GM19240 (cell line): ENCODE results near the gene RSU1.

ENCODE experiments used
- DNase-seq: peaks from one replicate; pipeline ENCODE4 v3.0.0; 2011; ENCODE audit warnings: low spot score; ENCODE audit not compliant: insufficient read length

RSU1 gene

DNA sequence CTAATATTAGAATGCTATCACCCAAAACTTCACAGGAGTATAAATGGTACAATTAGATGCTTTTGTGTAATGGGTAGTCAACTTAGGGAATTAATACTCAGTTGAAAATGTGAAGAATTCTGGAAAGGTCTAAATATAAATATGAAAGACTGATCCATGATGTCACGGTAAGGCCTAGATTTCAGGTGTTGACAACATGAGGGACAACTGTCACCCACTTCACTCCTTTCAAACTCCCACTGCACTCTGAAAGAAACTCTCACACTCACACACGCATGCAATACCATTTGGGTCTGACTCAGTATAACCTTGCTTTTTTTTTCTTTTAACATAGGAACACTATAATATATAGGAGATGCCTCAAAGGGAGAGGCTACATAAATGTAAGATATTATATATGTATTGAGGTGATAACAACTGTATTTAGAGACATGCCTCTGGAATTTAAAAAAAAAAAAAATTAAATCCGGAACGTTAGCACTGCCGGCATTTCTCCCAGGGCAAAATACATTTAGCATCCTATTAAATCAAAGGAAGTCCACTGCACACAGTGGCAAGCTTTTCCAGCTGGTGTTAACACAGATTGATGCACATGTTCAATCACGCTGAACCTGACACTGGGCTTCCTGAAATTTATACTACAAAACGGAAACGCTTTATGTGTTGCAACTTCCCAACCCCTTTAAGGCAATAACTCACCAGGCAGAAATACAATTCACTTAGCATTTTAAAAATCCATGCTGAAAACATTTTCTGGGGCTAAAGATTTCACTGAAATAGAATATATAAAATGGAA is 74.9 kb downstream of the RSU1 start:
- DNase-seq = no peak

GRCh38 chr10:16741540-16741939 is 75.7 kb downstream of the RSU1 start:
- DNase-seq = no peak

DNA sequence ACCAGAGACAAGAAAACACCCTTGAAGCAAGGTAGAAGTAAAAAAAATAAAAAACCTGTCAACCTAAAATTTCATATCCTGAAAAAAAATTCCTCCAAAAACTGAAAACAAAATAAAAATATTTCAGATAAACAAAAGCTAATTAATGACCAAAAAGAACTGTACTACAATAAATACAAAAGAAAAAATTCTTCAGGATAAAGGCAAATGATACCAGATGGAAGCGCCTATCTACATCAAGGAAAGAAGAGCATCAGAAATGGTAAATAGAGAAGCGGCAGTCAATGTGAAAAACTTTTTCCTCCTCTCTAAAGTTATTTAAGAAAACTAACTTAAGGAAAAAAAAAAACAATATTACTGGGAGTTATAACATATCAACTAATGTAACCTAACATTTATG is 79.8 kb downstream of the RSU1 start:
- no peak for DNase-seq

- no peak for DNase-seq
These were observed 81.6 kb downstream of the RSU1 start for GRCh38 chr10:16735671-16736070.

DNA sequence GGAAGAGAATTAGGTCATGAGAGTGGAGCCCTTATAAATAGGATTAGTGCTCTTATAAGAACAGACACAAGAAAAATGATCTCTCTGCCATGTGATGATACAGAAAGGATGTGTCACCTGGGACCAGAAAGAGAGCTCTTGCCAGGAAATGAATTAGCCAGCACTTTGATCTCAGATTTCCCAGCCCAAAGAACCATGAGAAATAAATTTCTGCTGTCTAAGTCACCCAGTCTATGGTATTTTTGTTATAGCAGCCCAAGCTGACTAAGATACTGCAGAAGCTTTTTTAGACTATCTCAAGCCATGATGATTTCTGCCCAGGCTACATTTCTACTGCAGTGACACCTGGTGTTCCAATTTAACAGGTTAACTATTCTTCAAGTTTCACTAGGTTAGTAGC is 84.8 kb downstream of the RSU1 start:
- no peak for DNase-seq

- no peak for DNase-seq
These were observed 89.0 kb downstream of the RSU1 start for GRCh38 chr10:16728266-16728665.

DNA sequence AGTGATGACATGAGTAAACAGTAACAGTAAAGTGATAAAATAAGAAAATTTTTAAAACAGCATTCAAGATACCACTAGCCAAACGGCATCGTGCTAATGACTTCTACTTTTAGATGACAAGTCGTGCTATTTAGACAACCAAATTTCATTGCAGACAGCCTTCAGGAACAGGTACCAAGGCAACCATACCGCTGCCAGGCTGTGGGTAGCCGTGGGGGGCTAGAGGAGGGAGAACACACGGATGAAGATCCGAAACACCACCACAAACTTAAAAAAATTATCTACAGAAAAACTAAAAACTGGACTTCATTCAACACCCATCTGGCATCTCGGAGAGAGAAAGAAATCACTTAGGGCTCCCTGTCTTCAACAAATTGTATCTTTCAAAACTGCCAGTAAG is 89.6 kb downstream of the RSU1 start:
- no peak for DNase-seq

DNA sequence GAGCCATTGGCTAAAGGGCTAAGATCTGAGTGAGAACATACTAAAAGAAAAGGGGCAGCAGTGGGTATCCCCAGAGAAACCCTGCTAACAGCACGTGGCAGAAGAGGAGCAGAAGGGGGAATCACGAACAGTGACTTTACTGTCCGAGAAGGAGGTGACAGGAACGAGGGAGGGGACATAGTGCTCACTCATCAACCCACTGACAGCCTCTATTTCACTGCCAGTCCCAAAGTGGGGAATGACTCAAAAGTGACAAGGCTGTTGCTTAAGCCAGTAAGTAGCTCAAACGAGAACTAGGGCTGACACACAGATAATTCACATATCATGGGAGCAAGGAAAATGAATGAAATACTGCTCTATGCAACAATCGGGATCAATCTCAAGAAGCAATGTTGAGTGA is 92.7 kb downstream of the RSU1 start:
- no peak for DNase-seq

DNA sequence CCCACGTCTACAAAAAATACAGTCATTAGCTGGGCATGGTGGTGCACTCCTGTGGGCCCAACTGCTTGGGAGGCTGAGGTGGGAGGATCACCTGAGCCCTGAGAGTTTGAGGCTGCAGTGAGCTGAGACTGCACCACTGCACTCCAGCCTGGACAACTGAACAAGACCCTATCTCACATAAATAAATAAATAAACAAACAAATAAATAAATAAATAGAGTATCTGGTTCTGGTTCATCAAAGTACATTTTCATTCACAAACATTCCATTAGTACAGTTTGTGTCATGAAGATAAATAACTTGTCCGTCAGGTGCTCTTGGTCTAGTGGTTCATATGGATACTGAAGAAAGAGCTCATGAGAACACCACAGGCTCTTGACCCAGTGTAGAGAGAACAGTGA is 96.4 kb downstream of the RSU1 start:
- no peak for DNase-seq

- DNase-seq = no peak
These were observed 99.4 kb downstream of the RSU1 start for GRCh38 chr10:16717622-16718395.

DNA sequence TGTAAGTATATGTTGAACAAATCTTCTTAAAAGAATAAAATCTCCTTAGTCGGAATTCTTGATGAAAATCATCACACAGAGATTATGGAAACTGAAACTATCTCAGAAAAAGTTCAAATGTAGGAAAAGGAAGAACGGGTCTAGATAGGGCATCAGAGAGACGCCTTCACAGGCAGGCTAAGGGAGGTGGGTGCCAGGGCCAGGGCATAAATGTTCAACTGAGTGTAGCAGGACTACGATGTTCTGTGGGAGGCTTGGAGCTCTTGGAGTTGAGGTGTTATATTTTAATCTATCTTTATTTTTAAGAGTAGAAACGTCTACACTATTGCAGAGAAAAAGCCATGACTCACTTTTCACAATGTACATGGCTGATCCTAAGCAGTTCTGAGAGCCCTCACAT is 101.2 kb downstream of the RSU1 start:
- no peak for DNase-seq

DNA sequence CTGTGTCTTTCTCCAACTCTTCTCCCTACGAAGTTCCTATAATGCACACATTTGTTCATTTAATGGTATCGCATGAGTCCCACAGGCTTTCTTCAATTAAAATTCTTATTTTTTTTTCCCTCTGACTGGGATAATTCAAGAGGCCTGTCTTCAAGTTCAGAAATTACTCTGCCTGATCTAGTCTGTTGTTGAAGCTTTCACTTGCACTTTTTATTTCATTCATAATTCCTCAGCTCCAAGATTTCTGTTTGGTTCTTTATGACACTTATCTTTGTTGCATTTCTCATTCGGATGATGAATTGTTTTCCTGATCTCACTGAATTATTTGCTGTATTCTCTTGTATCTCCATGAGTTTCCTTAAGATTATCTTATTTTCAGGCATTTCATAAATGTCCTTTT is 103.9 kb downstream of the RSU1 start:
- DNase-seq = no peak

DNA sequence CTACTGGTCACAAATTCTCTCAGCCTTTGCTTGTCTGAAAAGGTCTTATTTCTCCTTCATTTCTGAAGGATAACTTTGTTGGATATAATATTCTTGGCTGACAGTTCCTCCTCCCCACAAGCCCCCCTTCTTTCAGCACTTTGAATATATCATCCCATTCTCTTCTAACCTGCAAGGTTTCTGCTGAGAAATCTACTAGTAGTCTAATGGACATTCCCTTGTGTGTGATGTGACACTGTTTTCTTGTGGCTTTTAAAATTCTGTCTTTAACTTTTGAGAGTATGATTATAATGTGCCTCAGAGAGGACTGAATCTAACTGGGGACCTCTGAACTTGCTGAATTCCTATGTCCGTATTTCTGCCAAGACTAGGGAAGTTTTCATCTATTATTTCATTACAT is 104.3 kb downstream of the RSU1 start:
- no peak for DNase-seq

GRCh38 chr10:16700331-16700730 is 116.9 kb downstream of the RSU1 start:
- DNase-seq = no peak

DNA sequence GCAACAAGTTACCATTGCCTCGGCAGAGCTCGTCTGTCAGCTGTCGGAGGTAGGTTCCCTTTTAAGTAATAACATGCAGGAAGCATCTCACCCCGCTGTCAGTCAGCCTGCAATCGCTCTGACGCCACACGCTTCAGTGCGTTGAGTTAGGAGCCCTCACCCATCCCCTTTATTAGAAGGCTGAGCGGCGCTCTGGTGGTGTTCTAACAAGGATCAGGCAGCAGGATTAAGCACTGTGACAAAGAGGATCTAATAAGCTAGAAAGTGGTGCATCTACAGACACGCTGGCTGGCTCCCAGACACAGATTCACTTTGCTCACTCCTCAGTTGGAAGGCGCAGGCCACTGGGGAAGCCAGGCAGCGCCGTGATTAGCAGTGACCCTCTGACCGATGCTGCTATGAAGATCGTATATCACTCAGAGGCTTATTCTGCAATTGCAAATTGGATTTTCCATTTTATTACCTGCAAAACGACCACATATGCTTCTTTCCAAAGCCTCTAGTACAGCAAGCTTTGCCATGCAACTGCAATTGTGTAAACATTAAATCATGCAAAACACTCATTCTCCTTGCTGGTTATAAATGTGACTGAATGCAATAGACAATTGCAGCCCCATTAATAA is 117.7 kb downstream of the RSU1 start:
- DNase-seq = no peak

GRCh38 chr10:16698461-16698860 is 118.8 kb downstream of the RSU1 start:
- DNase-seq = no peak

DNA sequence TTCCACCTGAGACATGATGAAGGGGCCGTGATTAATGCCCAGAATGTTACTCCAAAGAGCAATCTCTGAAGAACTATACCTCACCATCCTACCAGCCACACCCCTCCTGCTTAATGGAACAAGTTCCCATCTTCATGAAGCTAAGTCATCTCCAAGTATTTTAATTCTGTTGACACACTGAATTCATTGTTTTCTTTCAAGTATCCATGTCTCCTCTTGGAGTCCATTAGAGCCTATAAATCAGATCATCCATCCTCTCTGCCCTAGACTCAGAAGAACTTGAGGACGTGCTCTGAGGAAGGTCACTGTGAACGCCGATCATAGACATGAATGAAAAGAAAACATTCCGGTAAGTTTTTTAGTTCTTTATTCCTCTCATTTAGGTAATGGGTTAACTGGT is 126.8 kb downstream of the RSU1 start:
- DNase-seq = no peak

DNA sequence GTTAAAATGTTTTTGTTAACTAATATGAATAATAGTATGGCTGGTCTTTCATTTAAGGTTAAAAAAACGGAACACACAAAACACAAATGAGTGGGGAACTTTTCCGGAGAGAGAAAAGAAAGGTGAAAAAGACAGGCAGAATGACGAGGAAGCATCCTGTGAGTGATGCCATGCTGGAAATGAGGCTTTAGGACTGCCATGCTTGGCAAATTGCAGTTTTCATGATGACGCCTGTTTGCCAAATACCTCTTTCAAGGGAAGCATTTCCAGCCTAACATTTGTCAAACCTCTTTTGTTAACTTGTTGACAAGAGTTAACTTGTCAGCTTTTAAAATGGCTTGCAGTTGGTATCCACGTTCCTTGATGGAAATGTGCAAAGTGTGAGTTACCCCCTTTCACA is 127.5 kb downstream of the RSU1 start:
- no peak for DNase-seq

DNA sequence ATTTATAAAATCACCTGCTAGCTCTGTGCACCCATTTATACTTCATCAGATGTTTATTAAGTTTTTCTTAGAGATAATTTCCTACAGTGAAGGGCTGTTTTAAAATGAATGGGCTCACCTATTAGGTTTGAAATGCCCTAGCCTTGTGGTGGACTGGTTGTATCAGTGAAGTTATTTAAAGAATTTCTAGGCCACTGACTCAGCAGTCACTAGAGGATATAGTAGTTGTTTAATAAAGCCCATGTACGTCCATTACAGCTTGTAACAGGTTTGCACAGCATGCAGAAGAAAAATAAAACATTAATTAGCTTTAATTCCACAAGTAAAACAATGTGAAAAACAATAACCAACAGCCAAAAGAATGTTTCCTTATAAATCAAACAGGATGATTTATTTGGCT is 128.0 kb downstream of the RSU1 start:
- no peak for DNase-seq

DNA sequence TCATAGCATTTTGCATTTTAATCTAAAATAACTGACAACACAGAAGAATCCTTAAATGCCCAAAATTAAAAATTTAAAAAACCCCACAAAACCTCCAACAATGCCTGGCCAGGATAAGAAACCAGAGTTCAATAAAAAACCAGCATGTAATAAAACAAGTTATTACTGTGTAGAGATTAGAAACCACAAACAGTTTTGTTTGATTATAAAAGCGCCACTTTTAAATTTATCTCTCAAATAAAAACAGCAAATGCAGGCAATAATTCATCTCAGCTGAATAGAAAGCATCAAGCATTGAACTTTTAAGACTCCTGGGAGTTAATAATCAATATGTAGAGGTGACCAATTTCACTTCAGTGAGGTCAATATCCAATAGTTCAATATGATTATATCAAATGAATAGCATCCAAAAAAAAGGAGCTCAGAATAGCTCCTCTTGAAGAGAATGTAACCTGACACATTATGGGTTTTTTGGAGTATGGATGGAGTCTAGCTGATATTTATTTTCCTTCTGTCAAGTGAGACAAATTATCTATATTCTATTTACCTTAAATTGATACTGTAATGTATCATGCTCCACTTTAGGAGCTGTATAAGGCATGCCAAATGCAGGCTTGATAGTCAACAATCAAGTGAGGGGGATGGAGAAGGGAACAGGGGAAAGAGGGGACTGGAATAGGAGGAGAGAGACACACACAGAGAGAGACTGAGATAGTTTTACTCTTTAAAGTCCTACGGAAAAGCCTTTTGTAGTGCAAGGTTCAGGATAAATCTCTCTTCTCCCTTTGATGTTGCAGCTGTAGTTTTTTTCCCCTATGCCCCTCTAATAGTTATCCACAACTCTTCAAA is 130.9 kb downstream of the RSU1 start:
- DNase-seq = no peak

- DNase-seq = no peak
These were observed 131.7 kb downstream of the RSU1 start for GRCh38 chr10:16685551-16685950.

GRCh38 chr10:16681521-16681920 is 135.7 kb downstream of the RSU1 start:
- no peak for DNase-seq
